ENCODE results near the gene GGT5. TPM values are rescaled to one million over a fixed set of nuclear protein-coding genes. Genes with fewer than 3 reads are reported as not detected.
"Not testable (repeated sequence)": the region's sequence is repeated elsewhere in the genome, so short reads cannot be mapped to it uniquely, and the experiment has no call there.

Gene GGT5
- total RNA-seq, 1 donor from 2014 or later, result 21.1 TPM

- H3K27ac ChIP-seq (replicated peaks), result peak overlapping the region; percentile 58
- no peaks in the 10 kb centered on the region for H3K27me3 ChIP-seq (ENCODE audit: low read depth)
- peaks cover 11% of the 10 kb centered on the region for H3K9me3 ChIP-seq (replicated peaks)
- intact Hi-C loops (cut with micrococcal nuclease), result no loop called here
- H3K36me3 ChIP-seq, result peaks cover 40% of the 10 kb centered on the region
- H3K4me1 ChIP-seq, result no peaks in the 10 kb centered on the region
- TF ChIP-seq, protein P1, sequence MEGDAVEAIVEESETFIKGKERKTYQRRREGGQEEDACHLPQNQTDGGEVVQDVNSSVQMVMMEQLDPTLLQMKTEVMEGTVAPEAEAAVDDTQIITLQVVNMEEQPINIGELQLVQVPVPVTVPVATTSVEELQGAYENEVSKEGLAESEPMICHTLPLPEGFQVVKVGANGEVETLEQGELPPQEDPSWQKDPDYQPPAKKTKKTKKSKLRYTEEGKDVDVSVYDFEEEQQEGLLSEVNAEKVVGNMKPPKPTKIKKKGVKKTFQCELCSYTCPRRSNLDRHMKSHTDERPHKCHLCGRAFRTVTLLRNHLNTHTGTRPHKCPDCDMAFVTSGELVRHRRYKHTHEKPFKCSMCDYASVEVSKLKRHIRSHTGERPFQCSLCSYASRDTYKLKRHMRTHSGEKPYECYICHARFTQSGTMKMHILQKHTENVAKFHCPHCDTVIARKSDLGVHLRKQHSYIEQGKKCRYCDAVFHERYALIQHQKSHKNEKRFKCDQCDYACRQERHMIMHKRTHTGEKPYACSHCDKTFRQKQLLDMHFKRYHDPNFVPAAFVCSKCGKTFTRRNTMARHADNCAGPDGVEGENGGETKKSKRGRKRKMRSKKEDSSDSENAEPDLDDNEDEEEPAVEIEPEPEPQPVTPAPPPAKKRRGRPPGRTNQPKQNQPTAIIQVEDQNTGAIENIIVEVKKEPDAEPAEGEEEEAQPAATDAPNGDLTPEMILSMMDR (IDR thresholded peaks at IDR 0.05; ENCODE audit: borderline replicate concordance), result no peak
- no peak overlapping the region for H3K4me3 ChIP-seq
- DNase-seq, result no peak
These were observed 25.1 kb downstream of the GGT5 start for GRCh38 chr22:24219750-24220149.

- Histone ChIP-seq H3K4me1 (no peaks in the 10 kb centered on the region), H3K27me3 (ENCODE audit: low read depth) (no peaks in the 10 kb centered on the region), H3K27ac (replicated peaks) (no peak overlapping the region), H3K9me3 (replicated peaks) (no peaks in the 10 kb centered on the region), H3K36me3 (peaks cover 22% of the 10 kb centered on the region), H3K4me3 (no peak overlapping the region)
- TF ChIP-seq, protein P1 (IDR thresholded peaks at IDR 0.05; ENCODE audit: borderline replicate concordance), result no peak
- intact Hi-C loops (cut with micrococcal nuclease), result no loop called here
- DNase-seq, result no peak
These were observed 27.5 kb downstream of the GGT5 start for GRCh38 chr22:24217384-24217783.

- DNase-seq, result no peak
- intact Hi-C loops (cut with micrococcal nuclease), result no loop called here
These were observed 28.2 kb downstream of the GGT5 start for GRCh38 chr22:24216541-24217209.

GRCh38 chr22:24214467-24215285 lies 30.2 kb downstream of the GGT5 start:
- no peaks in the 10 kb centered on the region for H3K4me1 ChIP-seq
- TF ChIP-seq, protein P1 (IDR thresholded peaks at IDR 0.05; ENCODE audit: borderline replicate concordance), result no peak
- H3K27me3 ChIP-seq (ENCODE audit: low read depth), result no peaks in the 10 kb centered on the region
- no peak overlapping the region for H3K4me3 ChIP-seq
- no peak overlapping the region for H3K27ac ChIP-seq (replicated peaks)
- DNase-seq, result no peak
- intact Hi-C loops (cut with micrococcal nuclease), result no loop called here
- H3K9me3 ChIP-seq (replicated peaks), result no peaks in the 10 kb centered on the region
- H3K36me3 ChIP-seq, result peaks cover 10% of the 10 kb centered on the region

More at GRCh38 chr22:24216541-24217209, 28.2 kb downstream of the GGT5 start:
- H3K9me3 ChIP-seq (replicated peaks), result no peaks in the 10 kb centered on the region
- no peaks in the 10 kb centered on the region for H3K27me3 ChIP-seq (ENCODE audit: low read depth)
- no peak overlapping the region for H3K4me3 ChIP-seq
- H3K27ac ChIP-seq (replicated peaks), result no peak overlapping the region
- H3K4me1 ChIP-seq, result no peaks in the 10 kb centered on the region
- H3K36me3 ChIP-seq, result peaks cover 22% of the 10 kb centered on the region
- TF ChIP-seq, protein P1 (IDR thresholded peaks at IDR 0.05; ENCODE audit: borderline replicate concordance), result no peak

DNA sequence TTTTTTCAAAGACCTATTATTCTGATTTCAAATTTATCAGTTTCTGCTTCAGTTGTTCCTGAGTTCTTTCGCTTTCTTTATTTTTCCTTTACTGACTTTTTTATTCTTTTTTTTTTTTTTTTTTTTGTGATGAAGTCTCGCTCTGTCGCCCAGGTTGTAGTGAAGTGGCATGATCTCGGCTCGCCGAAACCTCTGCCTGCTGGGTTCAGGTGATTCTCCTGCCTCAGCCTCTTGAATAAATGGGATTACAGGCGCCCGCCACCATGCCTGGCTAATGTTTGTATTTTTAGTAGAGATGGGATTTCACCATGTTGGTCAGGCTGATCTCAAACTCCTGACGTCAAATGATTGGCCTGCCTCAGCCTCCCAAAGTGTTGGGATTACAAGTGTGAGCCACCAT lies 31.8 kb downstream of the GGT5 start:
- peaks cover 11% of the 10 kb centered on the region for H3K4me1 ChIP-seq
- DNase-seq; H3K4me3 ChIP-seq; H3K27ac ChIP-seq (replicated peaks); H3K36me3 ChIP-seq; intact Hi-C loops (cut with micrococcal nuclease); H3K9me3 ChIP-seq (replicated peaks); H3K27me3 ChIP-seq (ENCODE audit: low read depth): not testable (repeated sequence)

DNA sequence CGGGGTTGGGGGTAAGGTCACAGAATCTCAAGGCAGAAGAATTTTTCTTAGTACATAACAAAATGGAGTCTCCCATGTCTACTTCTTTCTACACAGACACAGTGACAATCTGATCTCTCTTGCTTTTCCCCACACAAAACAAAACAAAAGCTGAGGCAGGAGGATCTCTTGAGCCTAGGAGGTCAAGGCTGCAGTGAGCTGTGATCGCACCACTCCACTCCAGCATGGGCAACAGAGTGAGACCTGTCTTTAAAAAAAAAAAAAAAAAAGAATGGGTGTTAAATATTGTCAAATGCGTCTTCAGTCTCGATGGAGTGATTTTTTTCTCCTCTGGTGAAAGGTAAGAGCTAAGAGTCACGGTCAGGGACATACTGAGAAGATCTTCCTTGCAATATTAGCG lies 33.2 kb downstream of the GGT5 start:
- DNase-seq; H3K9me3 ChIP-seq (replicated peaks); intact Hi-C loops (cut with micrococcal nuclease); H3K4me3 ChIP-seq; H3K36me3 ChIP-seq; H3K27ac ChIP-seq (replicated peaks); H3K27me3 ChIP-seq (ENCODE audit: low read depth): not testable (repeated sequence)
- peaks cover 23% of the 10 kb centered on the region for H3K4me1 ChIP-seq

DNA sequence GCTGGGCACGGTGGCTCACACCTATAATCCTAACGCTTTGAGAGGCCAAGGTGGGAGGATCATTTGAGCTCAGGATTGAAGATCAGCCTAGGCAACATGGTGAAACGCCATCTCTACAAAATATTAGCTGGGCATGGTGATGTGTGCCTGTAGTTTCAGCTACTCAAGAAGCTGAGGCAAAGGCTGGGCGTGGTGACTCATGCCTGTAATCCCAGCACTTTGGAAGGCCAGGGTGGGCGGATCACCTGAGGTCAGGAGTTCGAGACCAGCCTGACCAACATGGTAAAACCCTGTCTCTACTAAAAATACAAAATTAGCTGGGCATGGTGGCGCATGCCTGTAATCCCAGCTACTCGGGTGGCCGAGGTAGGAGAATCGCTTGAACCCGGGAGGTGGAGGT lies 34.5 kb downstream of the GGT5 start:
- H3K9me3 ChIP-seq (replicated peaks); intact Hi-C loops (cut with micrococcal nuclease); H3K27me3 ChIP-seq (ENCODE audit: low read depth); DNase-seq; H3K4me3 ChIP-seq; H3K36me3 ChIP-seq; H3K27ac ChIP-seq (replicated peaks): not testable (repeated sequence)
- peaks cover 28% of the 10 kb centered on the region for H3K4me1 ChIP-seq
